ENCODE data around the gene NYNRIN.
A peak's percentile ranks its signal among the peaks of the same experiment; 100 is the strongest.

The NYNRIN gene

GRCh38 chr14:24463017-24463883 is 64.4 kb downstream of the NYNRIN start:
- Mint-ChIP-seq H3K27me3 (no peaks in the 10 kb centered on the region), H3K4me1 (ENCODE audit: low read depth in 2 of 2) (peaks cover 11 to 15% of the 10 kb centered on the region in 2 donors), H3K9me3 (no peaks in the 10 kb centered on the region), H3K4me3 (no peak overlapping the region), H3K27ac (peak overlapping the region in 1 of 2 donors; percentile 27), H3K36me3 (ENCODE audit: insufficient read depth) (peaks cover 3% of the 10 kb centered on the region)
- DNase-seq (no peak), ATAC-seq (replicated peaks) (no peak)

GRCh38 chr14:24463884-24464785 is 65.3 kb downstream of the NYNRIN start:
- no peak for DNase-seq
- no peaks in the 10 kb centered on the region for H3K27me3 Mint-ChIP-seq
- no peaks in the 10 kb centered on the region for H3K9me3 Mint-ChIP-seq
- peaks cover 11 to 15% of the 10 kb centered on the region in 2 donors for H3K4me1 Mint-ChIP-seq (ENCODE audit: low read depth in 2 of 2)
- peaks cover 6% of the 10 kb centered on the region for H3K36me3 Mint-ChIP-seq (ENCODE audit: insufficient read depth)
- peak overlapping the region in 1 of 2 donors; percentile 27 for H3K27ac Mint-ChIP-seq
- ATAC-seq (replicated peaks) = no peak
- H3K4me3 Mint-ChIP-seq = peak overlapping the region; percentile 3 to 36

GRCh38 chr14:24465368-24465767 is 66.6 kb downstream of the NYNRIN start:
- Mint-ChIP-seq H3K27me3 (peaks cover 0 to under 1% of the 10 kb centered on the region in 2 donors), H3K27ac (no peak overlapping the region), H3K9me3 (no peaks in the 10 kb centered on the region), H3K4me3 (no peak overlapping the region), H3K4me1 (ENCODE audit: low read depth in 2 of 2) (peaks cover 11 to 15% of the 10 kb centered on the region in 2 donors), H3K36me3 (ENCODE audit: insufficient read depth) (peaks cover 3% of the 10 kb centered on the region)
- DNase-seq = no peak
- no peak for ATAC-seq (replicated peaks)

- Mint-ChIP-seq H3K27ac (no peak overlapping the region), H3K4me3 (no peak overlapping the region)
- ATAC-seq (replicated peaks) = no peak
Observed at GRCh38 chr14:24465805-24466204, 67.0 kb downstream of the NYNRIN start.

More at GRCh38 chr14:24465805-24466204, 67.0 kb downstream of the NYNRIN start:
- peaks cover 3% of the 10 kb centered on the region for H3K36me3 Mint-ChIP-seq (ENCODE audit: insufficient read depth)
- no peaks in the 10 kb centered on the region for H3K9me3 Mint-ChIP-seq
- peaks cover 0 to 5% of the 10 kb centered on the region in 2 donors for H3K27me3 Mint-ChIP-seq
- no peak for DNase-seq
- peaks cover 11 to 15% of the 10 kb centered on the region in 2 donors for H3K4me1 Mint-ChIP-seq (ENCODE audit: low read depth in 2 of 2)

Measured in effector memory CD8-positive, alpha-beta T cell (primary cell).